ENCODE data around the gene UPB1.
"Not testable (repeated sequence)": the region's sequence is repeated elsewhere in the genome, so short reads cannot be mapped to it uniquely, and the experiment has no call there.

UPB1 gene

DNA sequence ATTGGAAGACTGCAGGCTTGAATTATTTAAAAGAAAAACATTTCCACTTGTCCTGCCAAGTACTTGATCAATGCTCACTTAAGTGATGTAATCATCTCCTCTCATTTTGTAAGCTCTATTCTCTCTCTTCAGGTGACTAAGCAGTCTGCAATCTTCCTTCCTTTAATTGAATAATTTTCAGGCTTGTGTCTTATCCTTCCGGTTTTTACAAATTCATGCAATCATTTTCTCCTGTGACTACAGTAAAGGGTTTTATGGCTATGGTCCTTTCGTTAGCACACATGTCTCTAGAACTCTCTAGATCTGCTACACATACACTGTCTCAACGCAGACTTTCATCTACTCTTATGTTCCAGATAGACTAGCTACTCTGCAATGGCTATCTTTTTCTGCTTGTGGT is 12.6 kb upstream of the UPB1 start:
- DNase-seq (ENCODE audit: low spot score) = no peak

DNA sequence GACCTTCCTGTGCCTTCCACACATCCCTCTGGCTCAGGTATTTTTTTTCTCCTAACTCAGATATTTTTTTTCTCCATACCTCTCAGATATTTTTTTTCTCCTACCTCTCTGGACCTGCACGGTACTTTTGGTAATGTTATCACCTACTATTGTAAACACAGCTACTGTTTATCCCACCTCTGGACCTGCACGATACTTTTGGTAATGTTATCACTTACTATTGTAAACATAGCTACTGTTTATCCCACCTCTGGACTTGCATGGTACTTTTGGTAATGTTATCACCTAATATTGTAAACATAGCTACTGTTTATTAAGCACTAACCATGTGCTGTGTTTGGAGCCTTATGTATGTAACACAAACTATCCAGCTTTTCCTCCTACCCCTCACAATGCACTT is 12.1 kb upstream of the UPB1 start:
- DNase-seq (ENCODE audit: low spot score) = no peak

DNA sequence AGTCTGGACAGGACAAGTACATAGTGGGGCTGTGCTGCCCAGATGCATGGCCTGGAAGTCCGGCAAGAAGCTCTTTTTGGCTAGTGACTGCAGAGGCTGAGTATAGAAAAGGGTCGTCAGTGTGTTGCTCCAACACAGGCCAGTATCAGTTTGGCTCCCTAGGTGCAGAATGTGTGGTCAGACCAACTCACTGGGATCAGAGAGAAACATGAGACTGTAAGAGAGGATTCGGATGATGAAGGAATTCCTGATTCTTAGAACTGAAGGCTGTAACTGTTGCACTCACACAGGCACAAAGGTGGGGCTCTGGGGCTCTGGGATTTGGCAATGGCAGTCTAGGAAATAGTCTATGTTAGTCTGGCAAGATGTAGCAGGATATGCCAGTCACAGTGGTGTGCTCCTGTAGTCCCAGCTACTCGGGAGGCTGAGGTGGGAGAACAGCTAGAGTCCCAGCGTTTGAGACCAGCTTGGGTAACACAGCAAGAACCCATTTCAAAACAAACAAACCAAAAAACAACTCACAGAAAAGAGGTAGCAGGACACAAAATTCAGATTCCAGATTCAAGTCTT is 11.1 kb upstream of the UPB1 start:
- DNase-seq (ENCODE audit: low spot score) = no peak

DNA sequence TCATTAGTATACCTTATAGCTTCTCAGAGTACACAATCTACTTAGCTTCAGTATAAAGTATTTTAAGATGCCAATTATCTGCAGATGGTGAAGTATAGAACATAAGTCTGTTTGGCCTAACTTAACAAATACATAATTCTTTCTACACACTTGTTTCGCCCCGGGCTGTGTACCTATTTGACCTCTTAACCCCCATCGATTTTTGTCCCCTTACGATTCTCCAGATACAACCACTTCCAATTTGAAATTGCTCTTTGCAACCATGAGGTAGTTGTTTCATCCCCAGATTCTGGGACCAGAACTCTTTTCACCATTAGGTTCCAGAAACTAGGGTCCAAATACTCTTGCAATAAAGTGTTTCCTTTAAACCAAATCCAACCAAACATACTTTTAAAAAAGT is 10.0 kb upstream of the UPB1 start:
- no peak for DNase-seq (ENCODE audit: low spot score)

DNA sequence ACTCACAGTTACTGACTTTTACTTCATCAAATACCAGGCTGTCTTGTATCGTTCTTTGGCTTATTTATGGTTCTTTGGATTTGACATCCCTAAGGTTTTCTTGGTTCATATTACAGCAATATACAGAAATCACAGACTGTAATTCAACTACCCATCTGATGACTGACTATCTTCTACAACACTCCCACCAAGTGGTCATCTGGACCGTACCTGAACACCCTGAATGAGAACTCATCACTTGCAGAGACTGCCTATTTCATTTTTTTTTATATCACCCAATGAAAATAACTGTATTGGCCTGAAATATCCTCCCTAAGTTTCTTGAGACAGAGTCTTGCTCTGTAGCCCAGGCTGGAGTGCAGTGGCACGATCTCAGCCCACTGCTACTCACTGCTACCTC is 9.5 kb upstream of the UPB1 start:
- DNase-seq (ENCODE audit: low spot score) = no peak

DNA sequence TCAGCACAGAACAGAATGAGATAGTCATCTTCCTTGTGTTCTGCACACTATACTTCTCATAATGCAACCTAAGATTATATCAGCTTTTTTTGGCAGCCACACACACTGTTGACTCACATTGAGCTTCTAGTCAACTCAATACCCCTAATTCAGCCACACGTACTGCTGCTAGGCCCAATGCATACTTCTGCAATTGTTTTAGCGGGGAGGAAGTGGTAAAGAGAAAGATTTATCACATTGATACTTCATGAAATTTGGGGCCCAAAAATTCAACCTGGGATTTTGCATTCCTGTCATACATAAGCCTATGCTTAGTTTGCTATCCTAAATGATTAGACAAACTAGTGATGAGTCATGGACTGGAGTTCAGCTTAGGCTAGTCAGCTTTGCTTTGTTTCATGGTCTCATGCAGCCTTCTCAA is 8.6 kb upstream of the UPB1 start:
- no peak for DNase-seq (ENCODE audit: low spot score)

DNA sequence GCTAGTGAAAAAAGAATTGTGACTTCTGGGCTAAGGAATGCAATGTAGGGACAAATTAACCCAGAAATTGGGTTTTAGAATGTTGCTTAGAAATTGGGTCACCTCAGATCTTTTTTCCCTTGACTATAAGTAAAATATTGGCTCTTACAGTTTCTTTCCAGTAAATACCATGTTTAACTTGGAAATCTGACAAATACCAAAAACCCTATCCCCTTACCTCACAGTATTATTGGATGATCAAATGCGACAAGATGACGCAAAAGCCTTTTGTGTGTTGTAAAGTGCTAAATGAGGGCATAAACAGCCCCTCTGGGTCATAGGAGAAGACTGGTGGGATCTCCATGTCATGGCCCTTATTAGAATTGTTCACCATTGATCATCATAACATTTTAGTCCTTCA is 6.1 kb upstream of the UPB1 start:
- DNase-seq (ENCODE audit: low spot score) = no peak

DNA sequence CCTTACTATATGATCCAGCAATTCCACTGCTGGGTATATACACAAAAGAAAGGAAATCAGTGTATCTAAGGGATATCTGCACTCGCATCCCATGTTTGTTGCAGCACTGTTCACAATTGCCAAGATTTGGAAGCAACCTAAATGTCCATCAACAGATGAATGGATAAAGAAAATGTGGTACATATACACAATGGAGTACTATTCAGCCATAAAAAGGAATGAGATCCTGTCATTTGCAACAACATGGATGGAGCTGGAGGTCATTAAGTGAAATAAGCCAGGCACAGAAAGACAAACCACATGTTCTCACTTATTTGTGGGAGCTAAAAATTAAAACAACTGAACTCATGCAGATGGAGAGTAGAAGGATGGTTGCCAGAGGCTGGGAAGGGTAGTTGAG is 5.7 kb upstream of the UPB1 start:
- not testable (repeated sequence) for DNase-seq (ENCODE audit: low spot score)

DNA sequence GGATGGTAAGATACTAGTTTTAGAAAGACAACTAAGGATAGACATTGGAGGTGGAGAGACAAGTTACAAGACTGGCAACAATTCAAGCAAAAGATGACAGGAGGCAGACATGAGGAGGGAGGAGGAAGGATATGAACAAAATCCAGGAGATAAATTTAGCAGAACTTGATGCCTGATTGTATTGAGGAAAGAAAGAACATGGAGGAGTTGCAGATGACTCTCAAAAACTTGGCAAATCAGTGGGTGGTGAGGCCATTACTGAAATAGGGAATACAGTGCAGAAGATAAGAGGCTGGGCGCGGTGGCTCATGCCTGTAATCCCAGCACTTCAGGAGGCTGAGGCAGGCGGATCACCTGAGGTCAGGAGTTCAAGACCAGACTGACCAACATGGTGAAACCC is 2.7 kb upstream of the UPB1 start:
- no peak for DNase-seq (ENCODE audit: low spot score)

DNA sequence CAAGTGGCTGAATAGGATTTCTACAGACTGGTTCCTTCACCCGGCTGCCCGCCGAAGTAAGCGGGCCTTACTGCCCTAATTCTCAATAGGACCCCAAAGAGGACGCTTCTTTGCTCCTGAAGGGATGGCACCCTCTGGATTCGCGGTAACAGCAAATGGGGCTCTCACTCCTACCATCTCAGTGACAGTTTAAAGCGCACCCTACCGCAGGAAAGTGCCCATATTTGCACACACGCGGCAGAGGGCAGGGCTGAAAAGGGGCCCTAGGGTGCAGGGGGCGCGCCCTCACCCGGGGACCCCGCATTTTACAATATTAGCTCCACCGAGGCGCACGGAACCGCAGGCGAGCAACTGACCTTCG is 985 bp upstream of the UPB1 start:
- DNase-seq (ENCODE audit: low spot score) = no peak

DNA sequence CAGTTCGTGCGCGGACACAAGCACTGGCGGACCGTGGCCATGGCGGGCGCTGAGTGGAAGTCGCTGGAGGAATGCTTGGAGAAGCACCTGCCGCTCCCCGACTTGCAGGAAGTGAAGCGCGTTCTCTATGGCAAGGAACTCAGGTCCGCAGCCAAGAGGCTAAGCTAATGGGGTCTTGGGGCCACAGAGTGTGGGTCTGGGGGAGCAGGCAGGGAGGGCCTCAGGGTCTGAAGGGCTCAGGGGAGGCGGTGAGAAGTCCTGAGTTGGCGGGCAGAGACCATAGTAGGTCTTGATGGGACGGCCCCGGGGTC is 188 bp downstream of the UPB1 start:
- no peak for DNase-seq (ENCODE audit: low spot score)

DNA sequence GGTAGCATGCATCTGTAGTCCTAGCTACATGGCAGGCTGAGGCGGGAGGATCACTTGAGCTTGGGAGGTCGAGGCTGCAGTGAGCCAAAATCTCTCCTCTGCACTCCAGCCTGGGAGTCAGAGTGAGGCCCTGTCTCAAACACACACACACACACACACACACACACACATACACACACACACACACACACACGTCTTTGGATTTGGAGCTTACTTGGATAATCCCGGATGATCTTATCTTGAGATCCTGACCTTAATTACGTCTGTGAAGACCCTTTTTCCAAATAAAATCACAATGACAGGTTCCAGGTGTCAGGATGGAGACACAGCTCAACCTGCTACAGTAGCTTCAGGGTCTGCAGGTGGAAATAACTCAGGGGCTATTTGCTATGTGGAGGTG is 1.1 kb downstream of the UPB1 start:
- no peak for DNase-seq (ENCODE audit: low spot score)

DNA sequence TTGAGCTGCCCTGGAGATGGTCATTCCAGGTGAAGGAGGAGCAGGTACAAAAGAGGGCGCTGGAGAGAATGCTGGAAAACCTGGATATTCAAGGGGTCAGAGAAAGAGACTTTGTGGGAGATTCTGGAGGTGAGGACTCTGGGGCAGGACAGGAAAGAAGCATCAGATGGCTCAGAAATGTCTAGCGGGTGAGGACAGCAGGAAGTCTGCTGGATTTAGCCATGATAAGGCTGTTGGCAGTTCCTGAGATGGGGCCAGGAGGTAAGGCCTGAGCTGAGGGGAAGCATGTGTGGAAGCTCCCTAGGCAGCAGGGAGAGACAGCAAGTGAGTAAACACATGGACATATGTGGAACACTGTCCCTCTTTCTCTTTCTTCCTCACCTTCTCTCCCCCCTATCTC is 1.5 kb downstream of the UPB1 start:
- DNase-seq (ENCODE audit: low spot score) = no peak

DNA sequence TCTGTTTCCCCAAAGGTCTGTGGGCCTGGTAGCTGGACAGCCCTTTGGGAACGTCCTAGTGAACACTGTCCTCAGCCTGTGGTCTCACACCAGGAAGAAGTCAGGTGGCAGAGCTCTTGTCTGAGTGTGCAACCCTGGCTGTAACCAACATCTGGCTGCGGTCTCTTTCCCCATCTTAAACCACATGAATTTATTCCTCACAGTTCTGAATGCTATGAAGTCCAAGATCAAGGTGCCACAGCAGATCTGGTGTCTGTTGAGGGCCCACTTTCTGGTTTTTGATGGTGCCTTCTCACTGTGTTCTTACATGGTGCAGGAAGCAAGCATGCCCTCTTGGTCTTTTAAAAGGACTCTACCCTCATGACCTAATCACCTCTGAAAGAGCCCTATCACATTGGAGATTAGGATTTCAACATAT is 2.7 kb downstream of the UPB1 start:
- DNase-seq (ENCODE audit: low spot score) = no peak

DNA sequence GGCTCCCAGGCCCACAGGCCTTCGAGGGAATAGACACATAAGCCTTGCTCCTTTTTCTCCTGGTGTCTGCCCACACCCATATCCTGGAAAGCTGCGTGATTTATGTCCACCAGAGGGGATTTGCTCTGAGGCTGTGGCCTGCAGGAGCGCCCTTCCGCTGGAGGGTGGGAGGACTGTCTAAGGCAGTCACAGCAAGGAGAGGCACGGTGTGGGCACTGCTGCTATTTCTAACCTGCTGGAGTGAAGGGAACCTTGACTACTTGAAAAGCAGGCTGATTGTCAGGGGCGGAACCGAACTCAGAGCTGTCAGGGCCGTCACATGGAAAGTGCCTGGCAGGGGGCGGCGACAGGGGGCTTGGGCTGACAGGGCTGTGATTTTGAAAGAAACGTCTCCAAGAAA is 3.7 kb downstream of the UPB1 start:
- no peak for DNase-seq (ENCODE audit: low spot score)

DNA sequence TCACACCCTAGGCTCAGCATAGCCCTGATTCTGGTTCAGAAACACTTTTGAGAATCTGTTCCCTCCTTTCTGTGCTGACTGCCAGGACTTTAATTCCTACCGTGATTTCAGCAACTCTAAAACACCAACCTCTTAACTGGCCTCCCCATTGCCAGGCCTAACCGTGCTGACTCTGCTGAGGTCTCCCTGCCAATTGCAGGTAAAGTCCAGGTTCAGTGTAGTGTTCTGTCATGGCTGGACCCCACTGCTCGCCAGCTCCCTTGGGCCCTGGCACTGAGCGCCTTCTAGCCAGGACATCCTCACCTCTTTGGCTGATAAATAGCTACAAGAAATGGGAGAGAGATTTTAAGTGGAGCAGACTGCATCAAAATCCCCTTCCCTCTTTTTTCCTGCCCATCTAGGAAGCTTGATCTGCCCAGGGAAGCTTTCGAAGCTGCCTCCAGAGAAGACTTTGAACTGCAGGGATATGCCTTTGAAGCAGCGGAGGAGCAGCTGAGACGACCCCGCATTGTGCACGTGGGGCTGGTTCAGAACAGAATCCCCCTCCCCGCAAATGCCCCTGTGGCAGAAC is 4.7 kb downstream of the UPB1 start:
- DNase-seq (ENCODE audit: low spot score) = no peak

DNA sequence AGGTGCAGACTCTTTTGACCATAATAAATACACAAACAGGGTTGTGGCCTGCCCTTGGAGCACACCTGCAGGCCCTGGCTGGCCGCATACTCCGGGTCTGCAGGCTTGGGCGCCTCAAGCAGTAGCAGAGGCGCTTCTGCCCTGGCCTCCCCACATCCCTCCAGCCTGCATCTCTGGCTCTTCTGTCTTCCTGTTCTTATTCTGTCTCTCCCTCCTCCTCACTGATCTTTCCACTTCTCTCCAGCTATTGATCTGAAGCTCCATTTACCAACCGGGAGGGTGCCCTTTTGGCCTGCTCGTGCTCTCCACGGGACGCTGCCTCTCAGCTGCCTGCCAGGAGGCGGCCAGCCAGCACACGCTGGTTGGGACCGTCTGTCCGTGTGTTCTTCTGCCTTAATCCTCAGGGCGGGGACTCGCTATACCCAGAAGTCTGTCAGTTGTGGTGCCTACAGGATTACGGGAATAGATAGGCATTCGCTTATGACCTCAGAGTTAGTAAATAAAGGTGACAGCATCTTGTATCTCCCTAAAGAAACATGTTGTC is 5.2 kb downstream of the UPB1 start:
- DNase-seq (ENCODE audit: low spot score) = peak; percentile 80

DNA sequence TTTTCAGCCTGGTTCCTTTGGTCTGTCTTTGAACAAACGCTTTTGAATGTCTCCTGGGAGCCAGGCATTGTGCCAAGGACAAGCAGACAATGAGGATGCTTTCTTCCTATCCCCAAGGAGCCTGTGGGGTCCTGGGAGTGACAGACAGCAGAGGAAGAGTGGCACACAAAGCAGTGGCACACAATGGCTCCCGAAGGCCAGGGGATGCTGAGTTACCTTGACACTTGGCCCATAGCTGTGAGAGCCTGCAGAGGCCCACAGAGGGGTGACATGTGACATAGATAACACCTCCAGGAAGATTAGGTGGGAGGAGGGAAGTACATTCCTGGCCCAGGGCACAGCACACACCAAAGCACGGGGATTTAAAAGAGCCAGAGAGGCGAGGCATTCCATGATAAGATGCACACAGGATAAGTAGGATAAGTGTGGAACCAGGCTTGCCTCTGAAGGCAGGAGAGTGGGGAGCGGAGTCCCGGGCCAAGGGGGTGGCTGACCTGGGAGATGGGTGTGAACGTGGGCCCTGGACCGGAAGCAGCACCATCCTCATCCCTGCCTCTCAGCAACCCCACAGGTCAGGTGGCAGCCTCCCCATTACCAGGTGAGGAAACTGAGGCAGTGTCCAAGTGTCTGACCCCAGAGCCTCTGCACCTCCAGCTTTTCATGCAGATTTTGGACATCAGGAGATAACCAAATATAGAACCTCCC is 6.3 kb downstream of the UPB1 start:
- DNase-seq (ENCODE audit: low spot score) = no peak

DNA sequence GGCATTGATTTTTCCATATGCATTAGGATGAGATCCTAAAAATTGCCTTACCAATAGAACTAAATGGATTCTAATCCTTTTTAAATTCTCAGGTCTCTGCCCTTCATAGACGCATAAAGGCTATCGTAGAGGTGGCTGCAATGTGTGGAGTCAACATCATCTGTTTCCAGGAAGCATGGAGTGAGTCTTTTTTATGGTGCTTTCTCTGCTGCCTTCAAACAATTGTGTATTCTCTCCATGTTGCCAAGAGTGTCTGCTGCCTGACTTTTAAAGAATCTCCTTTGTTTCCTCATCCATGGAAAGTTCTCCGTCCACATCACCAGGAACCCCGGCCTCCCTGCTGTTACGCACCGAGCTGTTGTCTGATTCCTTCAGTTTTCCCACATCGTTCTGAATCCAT is 6.9 kb downstream of the UPB1 start:
- no peak for DNase-seq (ENCODE audit: low spot score)

DNA sequence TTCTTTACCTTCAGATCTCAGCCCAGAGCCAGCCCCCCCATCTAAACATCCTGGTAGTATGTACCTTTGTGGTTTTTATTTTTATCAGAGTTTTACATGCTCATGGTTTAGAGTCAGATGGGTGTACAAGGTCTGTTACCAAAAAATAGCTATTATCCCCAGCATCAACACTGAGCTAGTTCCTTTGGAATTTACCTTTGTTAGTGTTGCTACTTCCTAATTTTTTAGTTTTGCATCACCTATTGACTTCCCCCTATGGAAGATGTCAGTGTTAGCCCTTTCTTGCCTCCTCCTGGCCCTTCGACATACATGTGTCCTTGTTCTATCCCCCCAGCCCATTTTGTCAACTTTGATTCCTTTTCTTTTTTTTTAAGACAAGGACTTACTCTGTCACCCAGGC is 7.4 kb downstream of the UPB1 start:
- DNase-seq (ENCODE audit: low spot score) = no peak

DNA sequence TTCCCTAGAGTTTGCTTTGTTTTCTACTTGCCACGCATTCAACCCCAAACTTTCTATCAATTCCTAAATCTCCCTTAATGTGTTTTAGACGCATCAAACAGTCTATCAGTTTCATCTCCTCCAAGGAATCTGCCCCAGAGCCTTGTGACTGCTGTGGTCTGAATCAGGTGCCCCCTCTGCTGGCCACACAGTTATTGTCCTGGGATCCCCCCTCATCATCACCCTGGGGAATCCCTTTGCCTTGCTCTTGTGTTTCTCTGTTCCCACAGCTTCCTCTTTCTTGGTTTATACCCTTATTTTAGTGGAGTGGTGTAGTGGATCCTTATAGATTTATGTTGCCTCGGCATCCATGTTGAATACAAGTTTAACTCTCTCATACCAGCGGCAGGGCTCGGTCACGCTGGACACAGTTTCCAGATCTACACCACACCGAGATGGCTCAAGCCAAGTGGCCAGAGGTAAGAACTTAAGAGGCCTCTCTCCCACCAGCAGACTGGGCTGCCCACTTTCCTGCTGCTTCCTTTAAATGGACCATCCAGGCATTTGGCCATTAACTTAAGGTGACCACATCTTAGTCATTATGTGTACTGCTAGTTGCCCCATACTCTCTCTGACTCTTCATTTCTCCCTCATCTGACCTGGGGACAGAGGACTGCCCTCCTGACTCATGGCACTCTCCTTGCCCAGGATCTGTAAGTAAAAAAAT is 8.2 kb downstream of the UPB1 start:
- peak; percentile 80 for DNase-seq (ENCODE audit: low spot score)

DNA sequence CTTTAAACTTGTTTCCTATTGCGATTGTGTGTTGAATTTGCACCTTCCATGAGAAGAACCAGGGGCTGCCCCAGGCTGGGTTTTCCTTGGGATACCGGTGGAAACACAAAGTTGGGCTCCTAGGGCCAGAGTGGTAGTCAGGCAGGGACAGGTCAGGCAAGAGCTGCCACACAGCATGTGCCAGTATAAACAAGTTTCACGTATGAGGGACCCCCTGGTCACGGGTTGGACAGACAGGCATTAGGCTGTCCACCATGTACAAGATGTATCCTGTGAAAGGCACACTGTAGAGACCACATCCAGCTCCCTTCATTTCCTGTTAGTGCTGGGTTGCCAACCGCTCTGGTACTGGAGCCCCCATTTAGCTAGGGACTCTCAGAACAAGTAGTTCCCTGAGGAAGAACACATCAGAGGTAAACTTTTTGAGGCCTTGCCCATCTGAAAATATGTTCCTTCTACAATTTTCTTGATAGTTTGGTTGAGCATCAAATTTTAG is 8.8 kb downstream of the UPB1 start:
- no peak for DNase-seq (ENCODE audit: low spot score)

DNA sequence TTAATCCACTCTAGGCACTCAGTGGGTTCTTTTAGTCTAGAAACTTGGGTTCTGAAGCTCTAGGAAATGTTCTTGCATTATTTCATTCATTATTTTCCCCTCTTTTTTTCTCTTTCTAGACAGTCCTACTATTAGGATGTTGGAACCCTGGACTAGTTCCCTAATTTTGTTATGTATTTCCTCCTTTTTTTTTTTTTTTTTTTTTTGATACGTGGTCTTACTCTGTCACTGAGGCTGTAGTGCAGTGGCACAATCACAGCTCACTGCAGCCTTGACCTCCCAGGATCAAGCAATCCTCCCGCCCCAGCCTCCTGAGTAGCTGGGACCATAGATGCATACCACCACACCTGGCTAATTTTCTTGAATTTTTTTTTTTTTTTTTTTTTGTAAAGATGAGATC is 9.4 kb downstream of the UPB1 start:
- DNase-seq (ENCODE audit: low spot score) = no peak

Measured in D341Med (cell line).